VCaP (cell line): ENCODE measurements around the gene PPIA.

Experiments used
- H3K27ac ChIP-seq: fragments of 450-650 bp; 2 replicates; pipeline ENCODE4 v1.5.1; 2017
- TF ChIP-seq, protein P1 (sequence below): fragments of 450-650 bp; conservative IDR thresholded peaks from 2 replicates; pipeline ENCODE4 v1.5.1; 2017; ENCODE audit warnings: mild to moderate bottlenecking, moderate library complexity

PPIA gene

DNA sequence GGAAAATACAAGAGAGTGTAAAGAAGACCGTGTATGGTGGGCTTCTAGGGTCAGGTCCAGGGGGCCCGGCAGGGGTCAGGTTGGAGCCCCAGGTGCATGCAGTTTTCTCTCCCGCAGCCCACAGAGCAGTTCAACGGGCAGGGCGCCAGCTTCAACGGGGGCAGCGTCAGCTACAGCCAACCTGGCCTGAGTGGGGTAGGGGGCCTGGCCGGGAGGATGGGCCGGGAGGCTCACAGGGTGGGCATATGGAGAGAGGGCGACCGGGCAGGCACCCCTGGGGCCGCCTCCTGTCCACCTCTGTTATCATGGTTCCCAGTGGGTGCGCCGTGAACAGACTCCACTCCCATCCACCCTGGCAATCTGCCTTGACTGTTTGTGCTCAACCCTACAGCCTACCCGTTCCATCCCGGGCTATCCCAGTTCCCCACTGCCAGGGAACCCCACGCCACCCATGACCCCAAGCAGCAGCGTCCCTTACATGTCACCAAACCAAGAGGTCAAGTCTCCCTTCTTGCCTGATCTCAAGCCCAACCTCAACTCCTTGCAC lies 36.4 kb upstream of the PPIA start:
- H3K27ac ChIP-seq = peak overlapping the region; percentile 55; the same call in 1 of the 2 replicates
- TF ChIP-seq, protein P1, sequence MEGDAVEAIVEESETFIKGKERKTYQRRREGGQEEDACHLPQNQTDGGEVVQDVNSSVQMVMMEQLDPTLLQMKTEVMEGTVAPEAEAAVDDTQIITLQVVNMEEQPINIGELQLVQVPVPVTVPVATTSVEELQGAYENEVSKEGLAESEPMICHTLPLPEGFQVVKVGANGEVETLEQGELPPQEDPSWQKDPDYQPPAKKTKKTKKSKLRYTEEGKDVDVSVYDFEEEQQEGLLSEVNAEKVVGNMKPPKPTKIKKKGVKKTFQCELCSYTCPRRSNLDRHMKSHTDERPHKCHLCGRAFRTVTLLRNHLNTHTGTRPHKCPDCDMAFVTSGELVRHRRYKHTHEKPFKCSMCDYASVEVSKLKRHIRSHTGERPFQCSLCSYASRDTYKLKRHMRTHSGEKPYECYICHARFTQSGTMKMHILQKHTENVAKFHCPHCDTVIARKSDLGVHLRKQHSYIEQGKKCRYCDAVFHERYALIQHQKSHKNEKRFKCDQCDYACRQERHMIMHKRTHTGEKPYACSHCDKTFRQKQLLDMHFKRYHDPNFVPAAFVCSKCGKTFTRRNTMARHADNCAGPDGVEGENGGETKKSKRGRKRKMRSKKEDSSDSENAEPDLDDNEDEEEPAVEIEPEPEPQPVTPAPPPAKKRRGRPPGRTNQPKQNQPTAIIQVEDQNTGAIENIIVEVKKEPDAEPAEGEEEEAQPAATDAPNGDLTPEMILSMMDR = no peak

DNA sequence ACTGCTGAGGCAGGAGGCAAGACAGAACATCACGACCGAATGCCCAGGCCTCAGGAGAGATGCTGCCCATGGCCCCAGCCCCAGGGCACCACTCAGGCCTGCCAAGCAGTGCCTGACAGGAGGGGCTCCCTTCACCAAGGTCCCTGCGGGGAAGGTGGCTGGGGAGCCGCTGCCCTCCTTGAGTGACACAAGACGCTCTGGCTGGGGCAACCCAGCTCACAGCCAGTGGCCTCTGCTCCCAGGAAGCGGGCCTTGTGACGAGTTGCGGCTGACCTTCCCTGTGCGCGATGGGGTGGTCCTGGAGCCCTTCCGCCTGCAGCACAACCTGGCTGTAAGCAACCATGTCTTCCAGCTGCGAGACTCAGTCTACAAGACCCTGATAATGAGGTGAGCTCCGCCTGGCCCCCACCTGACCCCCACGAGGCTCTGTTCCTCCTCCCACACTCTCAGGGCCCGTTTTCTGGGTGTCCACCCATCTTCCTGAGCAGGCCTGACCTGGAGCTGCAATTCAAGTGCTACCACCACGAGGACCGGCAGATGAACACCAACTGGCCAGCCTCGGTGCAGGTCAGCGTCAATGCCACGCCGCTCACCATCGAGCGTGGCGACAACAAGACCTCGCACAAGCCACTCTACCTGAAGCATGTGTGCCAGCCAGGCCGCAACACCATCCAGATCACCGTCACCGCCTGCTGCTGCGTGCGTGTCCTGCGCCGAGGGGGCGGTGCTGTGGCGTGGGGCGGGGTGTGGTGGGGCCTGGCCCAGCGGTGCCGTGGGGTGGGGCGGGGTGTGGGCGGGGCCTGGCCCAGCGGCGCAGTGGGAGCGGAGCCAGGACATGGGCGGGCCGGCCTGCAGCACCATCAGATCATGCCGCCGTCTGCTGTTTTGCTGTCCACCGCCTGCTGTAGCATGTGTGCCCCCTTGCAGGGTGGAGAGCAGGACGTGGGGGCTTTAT lies 35.0 kb upstream of the PPIA start:
- TF ChIP-seq, protein P1 = no peak
- H3K27ac ChIP-seq = peak overlapping the region; percentile 55

DNA sequence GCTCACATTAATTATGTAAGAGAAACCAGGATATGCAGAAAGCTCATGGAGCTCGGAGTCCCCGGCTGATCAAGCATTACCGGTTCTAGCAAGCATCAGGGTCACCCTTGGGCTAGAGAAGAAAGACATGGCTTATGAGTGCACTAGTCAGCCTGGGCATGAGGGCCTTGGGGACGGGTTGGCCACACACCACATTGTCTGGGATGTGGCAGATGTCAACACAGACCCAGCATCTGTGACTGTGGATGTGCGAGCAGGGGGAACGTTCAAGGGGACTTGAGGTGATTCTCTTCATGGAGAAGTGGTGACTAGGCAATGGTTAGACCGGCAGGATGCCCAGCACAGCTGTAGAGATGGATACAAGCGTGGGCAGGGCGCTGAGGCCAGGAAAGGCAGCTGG lies 34.2 kb upstream of the PPIA start:
- peak overlapping the region; percentile 55 for H3K27ac ChIP-seq
- TF ChIP-seq, protein P1 = no peak

- TF ChIP-seq, protein P1 = no peak
- peak overlapping the region; percentile 55 for H3K27ac ChIP-seq
Observed at GRCh38 chr7:44762726-44763522, 33.6 kb upstream of the PPIA start.

GRCh38 chr7:44764081-44764480 lies 32.4 kb upstream of the PPIA start:
- no peak overlapping the region for H3K27ac ChIP-seq
- TF ChIP-seq, protein P1 = no peak

DNA sequence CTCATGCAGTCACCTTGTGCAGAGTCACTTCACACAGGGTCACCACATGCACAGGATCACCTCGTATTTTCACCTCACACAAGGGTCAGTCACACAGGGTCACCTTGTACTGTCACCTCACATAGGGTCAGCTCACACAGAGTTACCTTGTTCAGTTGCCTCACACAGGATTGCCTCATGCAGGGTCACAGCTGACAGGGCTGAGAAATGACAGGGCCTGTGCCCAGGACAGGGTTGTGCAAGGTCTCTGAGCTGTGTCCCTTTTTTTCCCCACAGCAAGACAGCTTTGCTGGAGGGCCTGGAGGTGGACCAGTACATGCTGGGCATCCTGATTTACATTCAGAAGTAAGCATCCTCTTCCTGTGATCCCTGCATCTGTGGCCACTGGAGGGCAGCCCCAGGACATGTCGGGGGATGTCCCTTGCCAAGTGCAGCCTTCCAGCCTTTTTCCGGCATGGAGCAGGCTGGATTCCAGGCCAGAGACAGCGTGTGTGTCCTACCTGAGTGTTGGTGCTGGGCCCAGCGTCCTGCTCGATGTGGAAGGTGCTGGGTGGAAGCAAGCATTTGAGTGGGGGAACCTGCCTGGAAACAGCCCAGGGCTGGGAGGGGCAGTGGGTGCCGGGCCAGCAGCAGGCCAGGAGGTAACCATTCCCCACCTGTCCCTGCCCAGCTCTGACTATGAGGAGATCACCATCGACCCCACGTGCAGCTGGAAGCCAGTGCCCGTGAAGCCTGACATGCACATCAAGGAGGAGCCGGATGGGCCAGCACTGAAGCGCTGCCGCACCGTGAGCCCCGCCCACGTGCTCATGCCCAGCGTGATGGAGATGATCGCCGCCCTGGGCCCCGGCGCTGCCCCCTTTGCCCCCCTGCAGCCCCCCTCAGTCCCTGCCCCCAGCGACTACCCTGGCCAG lies 31.6 kb upstream of the PPIA start:
- TF ChIP-seq, protein P1 = no peak
- no peak overlapping the region for H3K27ac ChIP-seq
